DND-41 (cell line): ENCODE results near the gene ERG.

Experiments
- ATAC-seq: fragments of 200-7000 bp; cut with Tn5 transposase; 3 replicates; pipeline ENCODE4 v1.9.1; 2021; ENCODE audit warnings: low read depth; ENCODE audit not compliant: insufficient read depth
- DNase-seq: peaks from one replicate; pipeline ENCODE4 v3.0.0-alpha.2; 2020
- H2AFZ ChIP-seq: 2 replicates; pipeline ENCODE4 v1.6.0; 2012; ENCODE audit warnings: low read depth, low read length
- H3K27ac ChIP-seq: 2 replicates; pipeline ENCODE4 v1.5.1; 2012; ENCODE audit warnings: low read length, inconsistent platforms
- H3K27me3 ChIP-seq: fragments of 200-600 bp; sonication (generic); 2 replicates; pipeline ENCODE4 v1.6.0; 2012; ENCODE audit warnings: low read length, mild to moderate bottlenecking, inconsistent platforms; ENCODE audit not compliant: insufficient read depth, poor library complexity
- H3K36me3 ChIP-seq: 2 replicates; pipeline ENCODE4 v1.5.1; 2012; ENCODE audit warnings: low read length, inconsistent platforms; ENCODE audit not compliant: insufficient read depth
- H3K4me1 ChIP-seq: 2 replicates; pipeline ENCODE4 v1.5.1; 2012; ENCODE audit warnings: mild to moderate bottlenecking, low read length; ENCODE audit not compliant: insufficient read depth
- H3K4me2 ChIP-seq: 2 replicates; pipeline ENCODE4 v1.6.0; 2012; ENCODE audit warnings: mild to moderate bottlenecking, moderate library complexity, low read length, inconsistent platforms; ENCODE audit not compliant: insufficient read depth
- H3K4me3 ChIP-seq, 2 experiments: fragments of 200-600 bp in 1 of 2; shearing (Covaris generic) in 1 of 2; 2 replicates each; pipeline ENCODE4 v1.5.1; 2012 to 2016; ENCODE audit warnings: inconsistent platforms in 2 of 2, low read length in 2 of 2, mild to moderate bottlenecking in 2 of 2, low read depth in 1 of 2, moderate library complexity in 1 of 2
- H3K79me2 ChIP-seq: 2 replicates; pipeline ENCODE4 v1.6.0; 2012; ENCODE audit warnings: low read length, inconsistent platforms; ENCODE audit not compliant: insufficient read depth
- H3K9ac ChIP-seq: 2 replicates; pipeline ENCODE4 v1.6.0; 2012; ENCODE audit warnings: low read depth, mild to moderate bottlenecking, inconsistent platforms, low read length, moderate library complexity
- H3K9me3 ChIP-seq: 2 replicates; pipeline ENCODE4 v1.5.1; 2012; ENCODE audit warnings: low read length, moderate library complexity, mild to moderate bottlenecking, inconsistent platforms; ENCODE audit not compliant: insufficient read depth, severe bottlenecking
- H4K20me1 ChIP-seq: 2 replicates; pipeline ENCODE4 v1.6.0; 2012; ENCODE audit warnings: low read length; ENCODE audit not compliant: insufficient read depth
- EZH2 ChIP-seq: IDR thresholded peaks from 3 replicates; pipeline ENCODE4 v1.6.1; 2012; ENCODE audit warnings: borderline replicate concordance, low read depth, mild to moderate bottlenecking, moderate library complexity, low read length, inconsistent platforms; ENCODE audit not compliant: severe bottlenecking
- TF ChIP-seq, protein P1 (sequence below): IDR thresholded peaks from 2 replicates; pipeline ENCODE4 v1.5.1; 2012; ENCODE audit warnings: borderline replicate concordance, low read length, moderate library complexity, mild to moderate bottlenecking; ENCODE audit not compliant: poor library complexity, severe bottlenecking; ENCODE audit errors: extremely low read depth

ERG gene

DNA sequence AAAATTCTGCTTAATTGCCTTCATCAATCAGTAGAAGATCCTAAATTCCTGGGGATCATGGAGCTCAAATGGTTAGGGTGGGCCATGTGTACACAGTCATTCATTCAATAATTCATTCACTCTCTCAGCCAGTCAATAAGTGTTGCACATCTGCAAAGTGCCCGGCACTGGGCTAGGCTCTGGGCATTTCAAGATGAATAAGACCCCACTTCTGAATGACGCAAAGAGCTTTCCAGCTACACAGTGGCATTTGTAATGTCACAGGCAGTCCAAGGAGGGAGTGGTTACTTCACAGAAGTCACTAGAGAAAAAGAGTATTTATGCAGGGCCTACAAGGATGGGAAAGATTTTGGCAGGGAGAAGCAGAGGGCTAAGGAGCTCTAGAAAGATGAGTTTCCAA, 148.3 kb downstream of the ERG start:
- Histone ChIP-seq H3K36me3 (no peaks in the 10 kb centered on the region), H3K27ac (no peak overlapping the region), H3K4me1 (no peaks in the 10 kb centered on the region), H3K9me3 (no peaks in the 10 kb centered on the region), H2AFZ (no peak overlapping the region), H4K20me1 (no peaks in the 10 kb centered on the region), H3K27me3 (peaks cover 20% of the 10 kb centered on the region), H3K9ac (no peak overlapping the region), H3K4me3 (no peak overlapping the region), H3K79me2 (no peaks in the 10 kb centered on the region), H3K4me2 (no peak overlapping the region)
- ATAC-seq = no peak
- no peak for DNase-seq
- TF ChIP-seq, protein P1, sequence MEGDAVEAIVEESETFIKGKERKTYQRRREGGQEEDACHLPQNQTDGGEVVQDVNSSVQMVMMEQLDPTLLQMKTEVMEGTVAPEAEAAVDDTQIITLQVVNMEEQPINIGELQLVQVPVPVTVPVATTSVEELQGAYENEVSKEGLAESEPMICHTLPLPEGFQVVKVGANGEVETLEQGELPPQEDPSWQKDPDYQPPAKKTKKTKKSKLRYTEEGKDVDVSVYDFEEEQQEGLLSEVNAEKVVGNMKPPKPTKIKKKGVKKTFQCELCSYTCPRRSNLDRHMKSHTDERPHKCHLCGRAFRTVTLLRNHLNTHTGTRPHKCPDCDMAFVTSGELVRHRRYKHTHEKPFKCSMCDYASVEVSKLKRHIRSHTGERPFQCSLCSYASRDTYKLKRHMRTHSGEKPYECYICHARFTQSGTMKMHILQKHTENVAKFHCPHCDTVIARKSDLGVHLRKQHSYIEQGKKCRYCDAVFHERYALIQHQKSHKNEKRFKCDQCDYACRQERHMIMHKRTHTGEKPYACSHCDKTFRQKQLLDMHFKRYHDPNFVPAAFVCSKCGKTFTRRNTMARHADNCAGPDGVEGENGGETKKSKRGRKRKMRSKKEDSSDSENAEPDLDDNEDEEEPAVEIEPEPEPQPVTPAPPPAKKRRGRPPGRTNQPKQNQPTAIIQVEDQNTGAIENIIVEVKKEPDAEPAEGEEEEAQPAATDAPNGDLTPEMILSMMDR = no peak
- no peak for TF ChIP-seq EZH2

DNA sequence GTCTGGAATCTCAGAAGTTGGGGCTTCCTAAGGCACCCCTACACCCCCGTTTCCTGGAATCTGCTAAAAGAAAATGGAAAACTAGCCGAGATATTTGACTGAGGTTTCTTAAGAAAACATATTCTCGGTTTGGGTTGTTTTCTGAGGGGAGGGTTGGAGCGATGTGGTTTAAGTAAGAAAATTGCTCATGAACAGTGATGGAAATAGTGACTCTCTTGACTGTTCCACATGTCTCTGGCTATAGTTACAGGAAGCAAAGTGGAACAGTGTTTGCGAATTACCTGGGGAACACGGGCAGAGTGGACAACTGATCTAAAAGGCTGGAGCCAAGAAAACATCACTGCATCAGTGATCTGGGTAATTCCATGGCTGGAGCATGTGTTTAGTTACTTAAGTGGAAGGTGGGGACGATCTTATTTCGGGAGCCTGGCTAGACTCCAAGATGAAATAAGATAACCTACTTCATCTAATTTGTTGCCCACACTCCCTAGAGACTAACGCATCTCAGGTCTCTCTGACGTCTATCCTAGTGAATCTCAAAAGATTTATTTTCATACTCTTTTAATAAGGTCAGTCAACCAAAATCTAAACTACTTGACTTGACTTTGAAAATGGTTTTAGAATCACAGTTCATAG, 149.0 kb downstream of the ERG start:
- no peak overlapping the region for H3K9ac ChIP-seq
- no peak overlapping the region for H2AFZ ChIP-seq
- H3K36me3 ChIP-seq = no peaks in the 10 kb centered on the region
- TF ChIP-seq, protein P1 = no peak
- TF ChIP-seq EZH2 = no peak
- no peaks in the 10 kb centered on the region for H3K9me3 ChIP-seq
- no peak for ATAC-seq
- no peak overlapping the region for H3K27ac ChIP-seq
- H3K79me2 ChIP-seq = no peaks in the 10 kb centered on the region
- no peak overlapping the region for H3K4me3 ChIP-seq
- no peak for DNase-seq
- peaks cover 18% of the 10 kb centered on the region for H3K27me3 ChIP-seq
- H3K4me2 ChIP-seq = no peak overlapping the region
- no peaks in the 10 kb centered on the region for H4K20me1 ChIP-seq
- H3K4me1 ChIP-seq = no peaks in the 10 kb centered on the region

DNA sequence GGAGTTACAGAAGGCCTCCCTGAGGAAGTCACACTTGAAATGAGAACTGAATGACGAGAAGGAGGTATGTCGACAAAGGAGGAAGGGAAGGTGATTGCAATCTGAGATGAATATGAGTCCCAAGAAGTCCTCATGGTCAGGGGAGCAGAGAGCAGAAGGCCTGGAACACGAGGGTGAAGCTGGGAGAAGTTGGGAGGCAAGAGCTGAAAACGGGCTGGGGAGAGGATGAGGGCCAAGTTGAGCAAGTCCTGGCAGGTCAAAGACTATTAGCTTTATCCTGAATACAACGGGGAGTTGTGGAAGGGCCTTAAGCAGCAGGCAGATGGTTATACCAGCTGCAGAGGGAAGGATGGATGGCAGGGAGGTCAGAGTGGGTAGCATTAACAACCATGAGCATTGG, 152.0 kb downstream of the ERG start:
- no peaks in the 10 kb centered on the region for H3K4me1 ChIP-seq
- no peak for DNase-seq

More for the DNA sequence above, 152.0 kb downstream of the ERG start:
- ATAC-seq = no peak
- H3K36me3 ChIP-seq = no peaks in the 10 kb centered on the region
- H3K4me3 ChIP-seq = no peak overlapping the region
- no peak overlapping the region for H3K4me2 ChIP-seq
- no peaks in the 10 kb centered on the region for H3K9me3 ChIP-seq
- no peaks in the 10 kb centered on the region for H3K79me2 ChIP-seq
- no peak overlapping the region for H2AFZ ChIP-seq
- no peak overlapping the region for H3K27ac ChIP-seq
- peaks cover 11% of the 10 kb centered on the region for H3K27me3 ChIP-seq
- H4K20me1 ChIP-seq = no peaks in the 10 kb centered on the region
- no peak overlapping the region for H3K9ac ChIP-seq
- TF ChIP-seq EZH2 = no peak
- TF ChIP-seq, protein P1 = no peak
